HG03575 (cell line): Measurements from ENCODE around the gene MAP4.
"Not testable (repeated sequence)": the region's sequence is repeated elsewhere in the genome, so short reads cannot be mapped to it uniquely, and the experiment has no call there.

Experiments
- ATAC-seq: cut with Tn5 transposase; IDR thresholded peaks from one replicate; pipeline ENCODE4 v1.9.1; 2021; ENCODE audit not compliant: unreplicated experiment, insufficient number of reproducible peaks, low FRiP score; ENCODE audit errors: extremely low read depth

Gene MAP4

GRCh38 chr3:48015431-48016180 is 610 bp downstream of the MAP4 start:
- ATAC-seq = no peak

- ATAC-seq = no peak
These were observed 1.9 kb downstream of the MAP4 start for GRCh38 chr3:48014358-48014757.

GRCh38 chr3:48013288-48013980 is 2.8 kb downstream of the MAP4 start:
- no peak for ATAC-seq

GRCh38 chr3:48012659-48013058 is 3.6 kb downstream of the MAP4 start:
- ATAC-seq = no peak

GRCh38 chr3:48008066-48008465 is 8.2 kb downstream of the MAP4 start:
- ATAC-seq = not testable (repeated sequence)

GRCh38 chr3:48007361-48007760 is 8.9 kb downstream of the MAP4 start:
- ATAC-seq = not testable (repeated sequence)

GRCh38 chr3:48006794-48007193 is 9.4 kb downstream of the MAP4 start:
- not testable (repeated sequence) for ATAC-seq

- no peak for ATAC-seq
These were observed 11.5 kb downstream of the MAP4 start for GRCh38 chr3:48004694-48005093.

GRCh38 chr3:48002787-48003186 is 13.4 kb downstream of the MAP4 start:
- ATAC-seq = no peak

GRCh38 chr3:48001991-48002390 is 14.2 kb downstream of the MAP4 start:
- ATAC-seq = no peak

GRCh38 chr3:48000212-48000611 is 16.0 kb downstream of the MAP4 start:
- ATAC-seq = no peak

- ATAC-seq = no peak
These were observed 19.8 kb downstream of the MAP4 start for GRCh38 chr3:47996440-47996839.

GRCh38 chr3:47994180-47994579 is 22.0 kb downstream of the MAP4 start:
- no peak for ATAC-seq

- ATAC-seq = no peak
These were observed 24.9 kb downstream of the MAP4 start for GRCh38 chr3:47991341-47991740.

- ATAC-seq = no peak
These were observed 26.2 kb downstream of the MAP4 start for GRCh38 chr3:47989981-47990440.

- ATAC-seq = no peak
These were observed 30.8 kb downstream of the MAP4 start for GRCh38 chr3:47985381-47985780.

- no peak for ATAC-seq
These were observed 32.0 kb downstream of the MAP4 start for GRCh38 chr3:47984075-47984728.

GRCh38 chr3:47980795-47981194 is 35.4 kb downstream of the MAP4 start:
- no peak for ATAC-seq

GRCh38 chr3:47979070-47979469 is 37.1 kb downstream of the MAP4 start:
- no peak for ATAC-seq

- ATAC-seq = no peak
These were observed 37.8 kb downstream of the MAP4 start for GRCh38 chr3:47978386-47978785.
